ENCODE data around the gene HAUS7. TPM values are rescaled to one million over a fixed set of nuclear protein-coding genes. Genes with fewer than 3 reads are reported as not detected.

HAUS7 gene
- total RNA-seq, 1 donor from 2014 or later: 27.7 TPM

- no peak overlapping the region for H3K4me3 Mint-ChIP-seq (ENCODE audit: unreplicated experiment)
- no peaks in the 10 kb centered on the region for H3K9me3 Mint-ChIP-seq (ENCODE audit: unreplicated experiment)
These were observed 15.3 kb downstream of the HAUS7 start for GRCh38 chrX:153454901-153455550.

GRCh38 chrX:153450949-153451277 lies 19.5 kb downstream of the HAUS7 start:
- H3K4me3 Mint-ChIP-seq (ENCODE audit: unreplicated experiment): no peak overlapping the region
- H3K27ac Mint-ChIP-seq (ENCODE audit: unreplicated experiment): no peak overlapping the region
- peaks cover 2% of the 10 kb centered on the region for H3K27me3 Mint-ChIP-seq (ENCODE audit: unreplicated experiment)
- TF ChIP-seq, protein P1, sequence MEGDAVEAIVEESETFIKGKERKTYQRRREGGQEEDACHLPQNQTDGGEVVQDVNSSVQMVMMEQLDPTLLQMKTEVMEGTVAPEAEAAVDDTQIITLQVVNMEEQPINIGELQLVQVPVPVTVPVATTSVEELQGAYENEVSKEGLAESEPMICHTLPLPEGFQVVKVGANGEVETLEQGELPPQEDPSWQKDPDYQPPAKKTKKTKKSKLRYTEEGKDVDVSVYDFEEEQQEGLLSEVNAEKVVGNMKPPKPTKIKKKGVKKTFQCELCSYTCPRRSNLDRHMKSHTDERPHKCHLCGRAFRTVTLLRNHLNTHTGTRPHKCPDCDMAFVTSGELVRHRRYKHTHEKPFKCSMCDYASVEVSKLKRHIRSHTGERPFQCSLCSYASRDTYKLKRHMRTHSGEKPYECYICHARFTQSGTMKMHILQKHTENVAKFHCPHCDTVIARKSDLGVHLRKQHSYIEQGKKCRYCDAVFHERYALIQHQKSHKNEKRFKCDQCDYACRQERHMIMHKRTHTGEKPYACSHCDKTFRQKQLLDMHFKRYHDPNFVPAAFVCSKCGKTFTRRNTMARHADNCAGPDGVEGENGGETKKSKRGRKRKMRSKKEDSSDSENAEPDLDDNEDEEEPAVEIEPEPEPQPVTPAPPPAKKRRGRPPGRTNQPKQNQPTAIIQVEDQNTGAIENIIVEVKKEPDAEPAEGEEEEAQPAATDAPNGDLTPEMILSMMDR (IDR thresholded peaks at IDR 0.05; ENCODE audit: unreplicated experiment): no peak
- H3K36me3 Mint-ChIP-seq (ENCODE audit: low read depth, unreplicated experiment): no peaks in the 10 kb centered on the region
- H3K9me3 Mint-ChIP-seq (ENCODE audit: unreplicated experiment): no peaks in the 10 kb centered on the region
- DNase-seq (ENCODE audit: low spot score): no peak
- H3K4me1 Mint-ChIP-seq (ENCODE audit: unreplicated experiment): no peaks in the 10 kb centered on the region

More at GRCh38 chrX:153454901-153455550, 15.3 kb downstream of the HAUS7 start:
- Mint-ChIP-seq H3K4me1 (ENCODE audit: unreplicated experiment) (no peaks in the 10 kb centered on the region), H3K27ac (ENCODE audit: unreplicated experiment) (no peak overlapping the region), H3K27me3 (ENCODE audit: unreplicated experiment) (peaks cover 2% of the 10 kb centered on the region), H3K36me3 (ENCODE audit: low read depth, unreplicated experiment) (no peaks in the 10 kb centered on the region)
- TF ChIP-seq, protein P1 (IDR thresholded peaks at IDR 0.05; ENCODE audit: unreplicated experiment): no peak
- no peak for DNase-seq (ENCODE audit: low spot score)

DNA sequence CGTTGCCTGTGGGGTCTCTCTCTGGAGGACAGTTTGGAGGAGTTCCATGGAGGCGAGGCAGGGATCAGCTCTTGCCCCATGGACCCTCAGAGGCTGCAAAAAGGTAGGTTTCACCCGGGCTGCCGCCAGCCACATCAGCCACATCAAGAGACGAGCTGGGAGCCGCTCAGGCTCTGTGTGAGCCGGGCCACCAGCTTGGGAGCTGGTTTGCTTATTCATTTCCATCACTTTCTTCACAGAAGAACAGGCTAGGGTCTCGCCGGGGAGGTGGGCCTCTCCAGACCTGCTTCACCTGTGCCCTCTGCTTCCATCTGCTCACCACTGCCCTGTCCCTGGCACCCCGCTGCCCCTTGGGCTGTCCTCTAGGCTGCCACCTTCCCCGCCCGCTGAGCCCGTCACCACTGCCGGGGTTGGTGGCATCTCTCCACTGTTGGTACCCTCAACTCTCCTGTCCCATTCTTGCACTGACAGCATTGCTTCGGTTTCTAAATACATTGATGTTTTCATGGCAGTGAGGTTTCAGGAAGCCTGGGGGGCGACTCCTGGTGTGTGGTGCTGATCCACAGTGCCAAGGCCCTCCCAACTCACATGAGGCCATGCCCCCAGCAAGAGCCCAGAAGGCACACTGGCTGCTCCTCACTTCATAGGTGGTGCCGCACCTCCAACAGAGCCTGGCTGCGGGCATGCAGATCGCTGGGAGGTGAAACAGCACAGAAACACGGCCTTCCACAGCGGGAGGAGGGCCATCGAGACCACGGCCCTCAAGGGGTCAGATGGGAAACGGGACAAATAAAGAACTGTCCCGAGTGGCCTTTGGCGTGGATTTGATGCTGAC lies 20.0 kb downstream of the HAUS7 start:
- no peak overlapping the region for H3K4me3 Mint-ChIP-seq (ENCODE audit: unreplicated experiment)
- H3K9me3 Mint-ChIP-seq (ENCODE audit: unreplicated experiment): no peaks in the 10 kb centered on the region

DNA sequence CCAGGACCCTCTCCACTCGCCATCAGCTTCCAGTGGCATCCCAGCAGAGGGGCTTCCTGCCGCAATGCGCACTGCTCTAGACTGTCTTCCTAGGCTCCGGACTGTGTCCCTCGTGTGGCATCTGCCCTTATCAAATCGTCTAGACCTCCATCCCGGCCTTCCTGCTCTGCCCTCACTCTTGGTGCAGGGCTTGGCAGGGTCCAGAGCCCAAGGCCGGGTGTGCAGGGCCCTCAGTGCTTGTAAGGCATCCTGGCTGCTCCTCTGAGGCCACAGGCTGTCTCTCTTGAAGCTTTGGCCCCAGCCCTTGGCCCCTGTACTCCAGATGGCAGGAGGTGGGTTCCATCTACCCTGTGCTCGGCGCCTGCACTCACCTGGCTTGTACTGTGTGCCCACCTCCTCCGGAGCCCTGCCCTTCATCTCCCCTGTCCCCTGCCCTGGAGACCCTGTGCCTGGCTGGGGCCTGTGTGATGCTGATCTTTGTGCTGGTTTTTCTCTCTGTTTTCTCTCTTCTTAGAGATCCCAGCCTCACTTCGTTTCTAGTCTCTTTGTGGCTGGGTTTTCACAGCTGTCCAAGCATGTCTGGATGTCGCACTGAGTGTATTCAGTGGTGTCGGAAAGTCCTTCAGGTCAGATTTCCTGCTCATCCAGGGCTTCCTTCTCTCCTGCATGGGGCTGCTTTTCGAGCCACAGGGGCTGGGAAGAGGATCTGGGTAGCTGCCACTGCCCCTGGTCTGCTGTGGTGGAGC lies 20.8 kb downstream of the HAUS7 start:
- H3K9me3 Mint-ChIP-seq (ENCODE audit: unreplicated experiment): no peaks in the 10 kb centered on the region
- H3K4me3 Mint-ChIP-seq (ENCODE audit: unreplicated experiment): no peak overlapping the region
- H3K27ac Mint-ChIP-seq (ENCODE audit: unreplicated experiment): no peak overlapping the region
- no peak for DNase-seq (ENCODE audit: low spot score)
- H3K36me3 Mint-ChIP-seq (ENCODE audit: low read depth, unreplicated experiment): no peaks in the 10 kb centered on the region
- H3K4me1 Mint-ChIP-seq (ENCODE audit: unreplicated experiment): no peaks in the 10 kb centered on the region
- TF ChIP-seq, protein P1 (IDR thresholded peaks at IDR 0.05; ENCODE audit: unreplicated experiment): no peak
- peaks cover 2% of the 10 kb centered on the region for H3K27me3 Mint-ChIP-seq (ENCODE audit: unreplicated experiment)

More for the DNA sequence above, 20.0 kb downstream of the HAUS7 start:
- H3K27me3 Mint-ChIP-seq (ENCODE audit: unreplicated experiment): peaks cover 2% of the 10 kb centered on the region
- DNase-seq (ENCODE audit: low spot score): no peak
- H3K27ac Mint-ChIP-seq (ENCODE audit: unreplicated experiment): no peak overlapping the region
- no peaks in the 10 kb centered on the region for H3K36me3 Mint-ChIP-seq (ENCODE audit: low read depth, unreplicated experiment)
- TF ChIP-seq, protein P1 (IDR thresholded peaks at IDR 0.05; ENCODE audit: unreplicated experiment): no peak
- no peaks in the 10 kb centered on the region for H3K4me1 Mint-ChIP-seq (ENCODE audit: unreplicated experiment)
